MM.1S (cell line): Measurements from ENCODE around the gene INPP4B.

Experiments used
- CTCF ChIP-seq: fragments of 300-600 bp; sonication (generic); IDR thresholded peaks from 2 replicates; pipeline ENCODE4 v1.5.1; 2016; ENCODE audit warnings: antibody characterized with exemption, low read length, mixed read lengths
- EZH2 ChIP-seq: fragments of 300-600 bp; sonication (generic); optimal IDR thresholded peaks from 2 replicates; pipeline ENCODE3; 2017; ENCODE audit warnings: low read depth, mild to moderate bottlenecking, antibody characterized with exemption, low read length, mixed read lengths
- EZH2phosphoT487 ChIP-seq: fragments of 300-600 bp; sonication (generic); IDR thresholded peaks from 2 replicates; pipeline ENCODE4 v1.6.1; 2018; ENCODE audit warnings: antibody characterized with exemption, low read length

GRCh38 chr4:142281999-142282398 lies 564.1 kb downstream of the INPP4B start:
- TF ChIP-seq CTCF (no peak), EZH2 (no peak), EZH2phosphoT487 (no peak)
